NK-92 (cell line): ENCODE results near the gene XYLB.
"Not testable (repeated sequence)": the region's sequence is repeated elsewhere in the genome, so short reads cannot be mapped to it uniquely, and the experiment has no call there.

Source experiments
- DNase-seq: peaks from one replicate; lab custom pipeline; 2025; ENCODE audit not compliant: unreplicated experiment; lab: John Stamatoyannopoulos, UW

Gene XYLB

DNA sequence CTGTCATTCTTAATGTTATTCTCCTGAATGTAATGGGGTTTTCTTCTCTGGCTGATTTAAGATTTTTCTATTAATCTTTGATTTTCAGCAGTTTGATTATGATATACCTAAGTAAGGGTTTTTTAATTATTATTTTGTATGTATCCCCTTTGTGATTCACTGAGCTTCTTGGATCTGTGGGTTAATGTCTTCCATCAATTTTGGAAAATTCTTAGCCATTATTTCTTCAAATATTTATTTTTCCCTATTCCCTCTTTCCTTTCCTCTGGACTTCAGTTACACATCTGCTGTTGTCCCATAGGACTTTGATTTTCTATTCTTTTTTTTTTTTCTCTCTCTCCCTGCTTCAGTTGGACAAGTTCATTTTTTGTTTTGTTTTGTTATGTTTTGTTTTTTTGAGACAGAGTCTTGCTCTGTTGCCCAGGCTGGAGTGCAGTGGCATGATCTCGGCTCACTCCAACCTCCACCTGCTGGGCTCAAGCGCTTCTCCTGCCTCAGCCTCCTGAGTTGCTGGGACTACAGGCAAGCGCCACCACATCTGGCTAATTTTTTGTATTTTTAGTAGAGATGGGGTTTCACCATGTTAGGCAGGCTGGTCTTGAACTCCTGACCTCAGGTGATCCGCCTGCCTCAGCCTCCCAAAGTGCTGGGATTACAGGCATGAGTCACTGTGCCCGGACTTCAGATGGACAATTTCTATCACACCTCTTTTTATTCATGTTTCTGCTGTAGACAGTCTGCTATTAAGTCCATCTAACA, 40.6 kb downstream of the XYLB start:
- DNase-seq = no peak

- DNase-seq = no peak
Measured at GRCh38 chr3:38387862-38388261, 41.3 kb downstream of the XYLB start.

GRCh38 chr3:38392604-38393163, 46.1 kb downstream of the XYLB start:
- DNase-seq = no peak

DNA sequence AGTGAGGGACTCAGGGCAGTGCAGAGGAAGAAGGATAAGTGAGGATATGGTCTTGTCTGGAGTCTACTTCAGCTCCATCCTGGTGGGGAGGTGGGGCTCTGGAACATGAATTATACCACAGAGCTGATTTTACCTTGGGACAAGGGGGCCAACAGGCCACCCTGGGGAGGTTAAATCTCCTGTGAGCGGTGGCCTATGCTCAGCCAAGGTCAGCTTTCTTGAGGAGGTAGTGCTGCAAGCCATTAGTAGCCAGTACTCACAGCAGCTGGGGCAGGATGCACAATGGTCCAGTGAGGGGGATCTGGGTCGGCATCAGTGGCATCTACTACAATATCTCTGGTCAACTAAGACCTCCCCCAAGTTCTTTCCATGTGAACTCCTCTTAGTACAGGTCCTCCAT, 49.7 kb downstream of the XYLB start:
- DNase-seq = no peak

DNA sequence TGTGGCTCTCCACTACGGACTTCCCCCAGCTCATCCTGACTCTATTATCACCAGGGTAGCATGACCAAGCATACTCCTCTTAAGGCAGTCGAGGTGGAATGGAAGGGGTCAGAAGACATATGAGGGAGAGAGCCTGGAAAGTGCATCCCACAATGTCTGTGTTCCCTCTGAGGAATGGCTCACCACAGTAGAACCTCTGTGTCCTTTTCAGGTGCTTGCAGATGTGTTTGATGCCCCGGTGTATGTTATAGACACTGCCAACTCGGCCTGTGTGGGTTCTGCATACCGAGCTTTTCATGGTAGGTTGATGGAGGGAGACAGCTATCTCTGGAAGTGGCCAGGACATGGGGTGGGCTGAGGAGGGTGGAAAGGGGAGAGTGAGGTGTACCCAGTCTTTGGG, 50.3 kb downstream of the XYLB start:
- no peak for DNase-seq

DNA sequence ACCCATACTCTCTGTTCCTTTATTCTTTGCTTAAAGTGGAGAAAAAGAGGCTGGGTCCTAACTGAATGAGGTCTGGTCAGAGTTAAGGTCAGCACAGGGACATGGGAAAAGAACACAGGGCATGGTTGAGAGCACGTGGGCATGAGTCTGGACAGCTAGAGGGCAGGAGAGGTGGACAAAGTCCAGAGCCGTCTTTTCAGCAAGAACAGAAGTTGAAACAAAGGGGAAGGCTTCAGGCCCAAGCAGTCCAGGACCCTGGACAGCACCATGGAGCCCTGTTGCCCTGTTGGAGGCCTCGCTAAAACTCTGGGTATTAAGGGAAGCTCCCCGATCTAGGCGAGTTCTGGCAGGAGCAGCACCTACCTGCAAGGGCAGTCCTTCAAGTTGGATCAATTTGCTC, 50.7 kb downstream of the XYLB start:
- no peak for DNase-seq

GRCh38 chr3:38401246-38401962, 54.8 kb downstream of the XYLB start:
- no peak for DNase-seq

- DNase-seq = no peak
Measured at GRCh38 chr3:38404286-38404685, 57.7 kb downstream of the XYLB start.

DNA sequence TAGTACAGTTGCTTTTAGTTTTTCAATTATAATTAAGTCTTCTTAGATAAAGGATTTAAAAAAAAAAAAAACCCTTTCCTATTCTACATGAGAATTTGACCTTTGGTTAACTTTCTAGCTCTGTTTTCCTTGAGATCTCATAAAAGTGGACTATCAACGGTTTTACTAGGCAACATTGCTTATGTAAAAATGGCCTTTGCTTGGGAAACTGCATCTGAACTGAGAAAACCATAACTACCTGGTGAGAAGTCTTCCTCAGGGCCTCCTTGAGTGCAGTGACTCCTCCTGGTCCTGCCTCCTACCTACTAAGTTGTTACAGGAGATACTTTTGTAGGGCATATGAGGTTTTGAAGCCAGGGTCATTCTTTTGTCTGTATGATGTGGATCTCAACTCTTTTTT, 65.0 kb downstream of the XYLB start:
- DNase-seq = no peak

DNA sequence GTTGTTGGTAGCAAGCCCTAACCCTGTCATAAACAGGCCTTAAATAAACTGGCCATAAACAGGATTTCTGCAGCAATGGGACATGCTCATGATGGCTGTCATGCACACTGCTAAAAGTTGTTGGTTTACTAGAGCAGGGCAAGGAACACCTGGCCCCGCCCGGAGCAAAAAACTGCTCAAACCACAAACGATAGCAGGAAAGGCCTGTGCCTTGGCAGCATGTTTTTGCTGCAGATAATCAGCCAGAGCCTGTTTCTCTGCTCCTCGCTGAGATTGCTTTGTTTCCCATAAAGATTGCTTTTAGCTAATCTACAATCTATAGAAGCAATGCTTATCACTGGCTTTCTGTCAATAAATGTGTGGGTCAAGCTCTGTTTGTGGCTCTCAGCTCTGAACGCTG, 74.2 kb downstream of the XYLB start:
- DNase-seq = not testable (repeated sequence)

DNA sequence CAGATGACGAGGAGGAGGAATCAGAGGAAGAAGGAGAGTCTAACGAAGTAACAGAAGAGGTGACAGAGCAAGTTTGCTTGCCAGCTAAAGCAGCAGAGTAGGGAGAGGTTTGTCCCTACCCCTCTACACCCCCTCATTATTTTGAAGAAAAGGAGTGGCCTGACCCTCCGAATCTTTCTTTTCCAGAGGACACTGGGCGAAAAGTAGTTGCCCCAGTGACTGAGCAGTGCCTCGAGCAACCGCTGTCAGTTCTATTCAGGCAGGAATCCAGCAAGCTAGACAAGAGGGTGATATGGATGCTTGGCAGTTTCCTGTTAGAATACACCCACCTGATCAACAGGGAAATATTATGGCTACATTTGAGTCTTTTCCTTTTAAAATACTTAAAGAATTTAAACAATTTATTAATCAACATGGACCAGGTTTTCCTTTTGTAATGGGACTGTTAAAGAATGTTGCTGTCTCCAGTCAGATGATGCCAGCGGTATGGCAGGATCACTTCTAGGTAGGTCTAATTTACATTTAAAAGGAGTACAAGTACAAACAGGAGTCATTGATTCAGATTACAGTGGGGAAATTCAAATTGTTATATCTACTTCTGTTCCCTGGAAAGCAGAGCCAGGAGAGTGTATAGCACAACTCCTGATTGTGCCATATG, 75.2 kb downstream of the XYLB start:
- no peak for DNase-seq

- not testable (repeated sequence) for DNase-seq
Measured at GRCh38 chr3:38426798-38427426, 80.3 kb downstream of the XYLB start.

DNA sequence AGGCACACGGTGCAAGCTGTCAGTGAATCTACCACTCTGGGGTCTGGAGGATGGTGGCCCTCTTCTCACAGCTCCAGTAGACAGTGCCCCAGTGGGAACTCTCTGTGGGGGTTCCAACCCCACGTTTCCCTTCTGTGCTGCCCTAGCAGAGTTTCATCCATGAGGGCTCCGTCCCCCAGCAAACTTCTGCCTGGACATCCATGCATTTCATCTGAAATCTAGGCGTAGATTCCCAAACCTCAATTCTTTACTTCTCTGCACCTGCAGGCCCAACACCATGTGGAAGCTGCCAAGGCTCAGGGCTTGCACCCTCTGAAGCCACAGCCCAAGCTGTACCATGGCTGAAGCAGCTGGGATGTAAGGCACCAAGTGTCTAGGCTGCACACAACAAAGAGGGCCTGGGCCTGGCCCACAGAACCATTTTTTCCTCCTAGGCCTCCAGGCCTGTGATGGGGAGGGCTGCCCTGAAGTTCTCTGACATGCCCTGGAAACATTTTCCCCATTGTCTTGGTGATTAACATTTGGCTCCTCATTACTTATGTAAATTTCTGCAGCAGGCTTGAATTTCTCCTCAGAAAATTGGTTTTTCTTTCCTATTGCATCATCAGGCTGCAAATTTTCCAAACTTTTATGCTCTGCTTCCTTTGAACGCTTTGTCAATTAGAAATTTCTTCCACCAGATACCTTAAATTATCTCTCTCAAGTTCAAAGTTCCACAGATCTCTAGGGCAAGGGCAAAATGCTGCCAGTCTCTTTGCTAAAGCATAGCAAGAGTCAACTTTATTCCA, 86.5 kb downstream of the XYLB start:
- not testable (repeated sequence) for DNase-seq

DNA sequence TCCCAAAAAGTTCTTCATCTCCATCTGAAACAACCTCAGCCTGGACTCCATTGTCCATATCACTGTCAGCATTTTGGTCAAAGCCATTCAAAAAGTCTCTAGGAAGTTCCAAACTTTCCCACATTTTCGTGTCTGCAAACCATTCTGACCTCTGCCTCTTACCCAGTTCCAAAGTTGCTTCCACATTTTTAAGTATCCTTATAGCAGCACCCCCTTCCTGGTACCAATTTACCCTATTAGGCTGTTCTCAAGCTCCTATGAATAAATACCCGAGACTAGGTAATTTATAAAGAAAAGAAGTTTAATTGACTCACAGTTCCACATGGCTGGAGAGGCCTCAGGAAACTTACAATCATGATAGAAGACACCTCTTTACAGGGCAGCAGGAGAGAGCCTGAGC, 87.1 kb downstream of the XYLB start:
- DNase-seq = not testable (repeated sequence)

- not testable (repeated sequence) for DNase-seq
Measured at GRCh38 chr3:38438436-38439069, 92.0 kb downstream of the XYLB start.

DNA sequence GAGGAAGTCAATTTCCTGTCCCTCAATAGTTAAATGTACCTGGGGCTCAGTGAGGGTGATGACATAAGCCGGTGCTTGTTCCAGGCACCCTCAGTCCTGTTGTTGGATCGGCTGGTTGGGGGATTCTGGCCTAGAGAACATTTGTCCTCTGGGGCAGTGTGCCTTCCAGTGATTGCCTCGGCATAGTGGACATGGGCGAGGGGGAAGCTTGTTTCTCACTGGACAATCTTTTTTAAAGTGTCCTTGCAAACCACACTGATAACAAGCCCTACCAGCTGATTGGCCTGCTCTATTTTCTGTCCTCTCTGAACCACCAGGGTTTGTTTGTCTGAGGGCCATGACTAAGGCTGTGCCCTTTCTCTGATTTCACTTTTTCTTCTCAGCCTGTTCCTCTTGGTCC, 96.6 kb downstream of the XYLB start:
- DNase-seq = not testable (repeated sequence)

DNA sequence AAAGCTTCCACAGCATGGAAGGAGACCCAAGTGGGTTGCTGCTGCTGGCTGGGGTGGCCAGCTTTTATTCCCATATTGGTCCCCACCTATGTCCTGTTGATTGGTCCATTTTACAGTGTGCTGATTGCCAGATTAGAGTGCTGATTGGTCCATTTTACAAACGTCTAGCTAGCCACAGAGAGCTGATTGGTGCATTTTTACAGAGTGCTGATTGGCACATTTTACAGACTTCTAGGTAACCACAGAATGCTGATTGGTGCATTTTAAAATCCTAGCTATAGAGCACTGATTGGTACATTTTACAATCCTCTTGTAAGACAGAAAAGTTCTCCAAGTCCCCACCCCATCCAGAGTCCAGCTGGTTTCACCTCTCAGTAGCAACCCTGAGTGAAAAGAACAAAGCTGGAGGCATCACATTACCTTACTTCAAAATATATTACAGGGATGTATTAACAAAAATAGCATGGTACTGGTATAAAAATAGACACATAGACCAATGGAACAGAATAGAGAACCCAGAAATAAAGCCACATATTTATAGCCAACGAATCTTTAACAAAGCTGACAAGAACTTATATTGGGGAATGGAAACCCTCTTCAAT, 99.6 kb downstream of the XYLB start:
- DNase-seq = no peak

GRCh38 chr3:38446812-38447211, 100.2 kb downstream of the XYLB start:
- DNase-seq = no peak

GRCh38 chr3:38450853-38451252, 104.3 kb downstream of the XYLB start:
- no peak for DNase-seq
